H1 (cell line): ENCODE data around the gene RPTOR. TPM values are rescaled to one million over a fixed set of nuclear protein-coding genes. Genes with fewer than 3 reads are reported as not detected.

ENCODE experiments used
- ATF3 ChIP-seq: IDR thresholded peaks from 2 replicates; pipeline ENCODE4 v1.6.1; 2011; ENCODE audit warnings: low read depth, mild to moderate bottlenecking, low read length; ENCODE audit not compliant: insufficient read depth
- JUND ChIP-seq: IDR thresholded peaks from 2 replicates; pipeline ENCODE4 v1.6.1; 2011; ENCODE audit warnings: mild to moderate bottlenecking, improper control_type of control experiment, low read length
- KDM1A ChIP-seq: fragments of 200-600, 300-600 bp; sonication (generic); IDR thresholded peaks from 2 replicates; pipeline ENCODE4 v1.7.1; 2016; ENCODE audit warnings: mild to moderate bottlenecking, low read length, borderline replicate concordance
- RFX5 ChIP-seq: IDR thresholded peaks from 2 replicates; pipeline ENCODE4 v1.6.1; 2011; ENCODE audit warnings: low read depth, low read length, improper control_type of control experiment, borderline replicate concordance
- SAP30 ChIP-seq: fragments of 300-600 bp; sonication (generic); IDR thresholded peaks from 2 replicates; pipeline ENCODE4 v1.7.1; 2012; ENCODE audit warnings: low read length, moderate library complexity, mild to moderate bottlenecking, inconsistent platforms; ENCODE audit not compliant: insufficient read depth, insufficient replicate concordance
- TBP ChIP-seq: IDR thresholded peaks from 2 replicates; pipeline ENCODE4 v1.6.1; 2011; ENCODE audit warnings: low read depth, low read length, improper control_type of control experiment
- polyA plus RNA-seq, 7 experiments: library from polyadenylated mRNA; depleted of rRNA in 3 of 7; stranded (reverse) in 5 of 7; unstranded in 2 of 7; fragments of >200 nt in 5 of 7; fragments of 200-250 nt in 2 of 7; gene quantifications; 1 replicate in 5 of 7; 2 replicates in 1 of 7; 4 replicates in 1 of 7; pipeline versions ENCODE4 v1.2.1 to v1.2.3, GENCODE V29; 2011 to 2013; ENCODE audit warnings: missing spikeins in 2 of 7, mixed read lengths in 2 of 7
- total RNA-seq: library from RNA; stranded (reverse); fragmentation: NEBNext Ultra II Directional; extraction: Animal tissue kit (Norgen Biotek cat#: 25700); gene quantifications from 2 replicates; pipeline ENCODE4 v1.2.1, GENCODE V29; 2021
- TF ChIP-seq, protein P1 (sequence below): fragments of 300-600 bp; sonication (generic); IDR thresholded peaks from 2 replicates; pipeline ENCODE4 v1.7.1; 2012; ENCODE audit warnings: low read length, moderate library complexity, mild to moderate bottlenecking, inconsistent platforms; ENCODE audit not compliant: insufficient replicate concordance

Gene RPTOR
- total and polyA plus RNA-seq, 2 of the 8 experiments (the other 6 are each of a cell fraction or from before 2014, with no cell fraction given), result 6.9 to 28.7 TPM

- TF ChIP-seq TBP (no peak), JUND (no peak), SAP30 (no peak), RFX5 (no peak), ATF3 (no peak), KDM1A (no peak)
- TF ChIP-seq, protein P1, sequence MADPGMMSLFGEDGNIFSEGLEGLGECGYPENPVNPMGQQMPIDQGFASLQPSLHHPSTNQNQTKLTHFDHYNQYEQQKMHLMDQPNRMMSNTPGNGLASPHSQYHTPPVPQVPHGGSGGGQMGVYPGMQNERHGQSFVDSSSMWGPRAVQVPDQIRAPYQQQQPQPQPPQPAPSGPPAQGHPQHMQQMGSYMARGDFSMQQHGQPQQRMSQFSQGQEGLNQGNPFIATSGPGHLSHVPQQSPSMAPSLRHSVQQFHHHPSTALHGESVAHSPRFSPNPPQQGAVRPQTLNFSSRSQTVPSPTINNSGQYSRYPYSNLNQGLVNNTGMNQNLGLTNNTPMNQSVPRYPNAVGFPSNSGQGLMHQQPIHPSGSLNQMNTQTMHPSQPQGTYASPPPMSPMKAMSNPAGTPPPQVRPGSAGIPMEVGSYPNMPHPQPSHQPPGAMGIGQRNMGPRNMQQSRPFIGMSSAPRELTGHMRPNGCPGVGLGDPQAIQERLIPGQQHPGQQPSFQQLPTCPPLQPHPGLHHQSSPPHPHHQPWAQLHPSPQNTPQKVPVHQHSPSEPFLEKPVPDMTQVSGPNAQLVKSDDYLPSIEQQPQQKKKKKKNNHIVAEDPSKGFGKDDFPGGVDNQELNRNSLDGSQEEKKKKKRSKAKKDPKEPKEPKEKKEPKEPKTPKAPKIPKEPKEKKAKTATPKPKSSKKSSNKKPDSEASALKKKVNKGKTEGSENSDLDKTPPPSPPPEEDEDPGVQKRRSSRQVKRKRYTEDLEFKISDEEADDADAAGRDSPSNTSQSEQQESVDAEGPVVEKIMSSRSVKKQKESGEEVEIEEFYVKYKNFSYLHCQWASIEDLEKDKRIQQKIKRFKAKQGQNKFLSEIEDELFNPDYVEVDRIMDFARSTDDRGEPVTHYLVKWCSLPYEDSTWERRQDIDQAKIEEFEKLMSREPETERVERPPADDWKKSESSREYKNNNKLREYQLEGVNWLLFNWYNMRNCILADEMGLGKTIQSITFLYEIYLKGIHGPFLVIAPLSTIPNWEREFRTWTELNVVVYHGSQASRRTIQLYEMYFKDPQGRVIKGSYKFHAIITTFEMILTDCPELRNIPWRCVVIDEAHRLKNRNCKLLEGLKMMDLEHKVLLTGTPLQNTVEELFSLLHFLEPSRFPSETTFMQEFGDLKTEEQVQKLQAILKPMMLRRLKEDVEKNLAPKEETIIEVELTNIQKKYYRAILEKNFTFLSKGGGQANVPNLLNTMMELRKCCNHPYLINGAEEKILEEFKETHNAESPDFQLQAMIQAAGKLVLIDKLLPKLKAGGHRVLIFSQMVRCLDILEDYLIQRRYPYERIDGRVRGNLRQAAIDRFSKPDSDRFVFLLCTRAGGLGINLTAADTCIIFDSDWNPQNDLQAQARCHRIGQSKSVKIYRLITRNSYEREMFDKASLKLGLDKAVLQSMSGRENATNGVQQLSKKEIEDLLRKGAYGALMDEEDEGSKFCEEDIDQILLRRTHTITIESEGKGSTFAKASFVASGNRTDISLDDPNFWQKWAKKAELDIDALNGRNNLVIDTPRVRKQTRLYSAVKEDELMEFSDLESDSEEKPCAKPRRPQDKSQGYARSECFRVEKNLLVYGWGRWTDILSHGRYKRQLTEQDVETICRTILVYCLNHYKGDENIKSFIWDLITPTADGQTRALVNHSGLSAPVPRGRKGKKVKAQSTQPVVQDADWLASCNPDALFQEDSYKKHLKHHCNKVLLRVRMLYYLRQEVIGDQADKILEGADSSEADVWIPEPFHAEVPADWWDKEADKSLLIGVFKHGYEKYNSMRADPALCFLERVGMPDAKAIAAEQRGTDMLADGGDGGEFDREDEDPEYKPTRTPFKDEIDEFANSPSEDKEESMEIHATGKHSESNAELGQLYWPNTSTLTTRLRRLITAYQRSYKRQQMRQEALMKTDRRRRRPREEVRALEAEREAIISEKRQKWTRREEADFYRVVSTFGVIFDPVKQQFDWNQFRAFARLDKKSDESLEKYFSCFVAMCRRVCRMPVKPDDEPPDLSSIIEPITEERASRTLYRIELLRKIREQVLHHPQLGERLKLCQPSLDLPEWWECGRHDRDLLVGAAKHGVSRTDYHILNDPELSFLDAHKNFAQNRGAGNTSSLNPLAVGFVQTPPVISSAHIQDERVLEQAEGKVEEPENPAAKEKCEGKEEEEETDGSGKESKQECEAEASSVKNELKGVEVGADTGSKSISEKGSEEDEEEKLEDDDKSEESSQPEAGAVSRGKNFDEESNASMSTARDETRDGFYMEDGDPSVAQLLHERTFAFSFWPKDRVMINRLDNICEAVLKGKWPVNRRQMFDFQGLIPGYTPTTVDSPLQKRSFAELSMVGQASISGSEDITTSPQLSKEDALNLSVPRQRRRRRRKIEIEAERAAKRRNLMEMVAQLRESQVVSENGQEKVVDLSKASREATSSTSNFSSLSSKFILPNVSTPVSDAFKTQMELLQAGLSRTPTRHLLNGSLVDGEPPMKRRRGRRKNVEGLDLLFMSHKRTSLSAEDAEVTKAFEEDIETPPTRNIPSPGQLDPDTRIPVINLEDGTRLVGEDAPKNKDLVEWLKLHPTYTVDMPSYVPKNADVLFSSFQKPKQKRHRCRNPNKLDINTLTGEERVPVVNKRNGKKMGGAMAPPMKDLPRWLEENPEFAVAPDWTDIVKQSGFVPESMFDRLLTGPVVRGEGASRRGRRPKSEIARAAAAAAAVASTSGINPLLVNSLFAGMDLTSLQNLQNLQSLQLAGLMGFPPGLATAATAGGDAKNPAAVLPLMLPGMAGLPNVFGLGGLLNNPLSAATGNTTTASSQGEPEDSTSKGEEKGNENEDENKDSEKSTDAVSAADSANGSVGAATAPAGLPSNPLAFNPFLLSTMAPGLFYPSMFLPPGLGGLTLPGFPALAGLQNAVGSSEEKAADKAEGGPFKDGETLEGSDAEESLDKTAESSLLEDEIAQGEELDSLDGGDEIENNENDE, result no peak
- TF ChIP-seq, all 59 proteins: peak for 0
Observed at GRCh38 chr17:80939151-80940145, 394.8 kb downstream of the RPTOR start (continued).
